Thyroid gland (tissue), 4 donors: ENCODE measurements around the gene CCDC154.

ENCODE experiments used
- CTCF ChIP-seq, 6 experiments: fragments of 200-600 bp in 3 of 6; fragments of 450-650 bp in 3 of 6; sonication (generic) in 3 of 6; IDR thresholded peaks; one replicate each; pipeline ENCODE4 v1.5.1; 2016 to 2019; ENCODE audit warnings: antibody characterized with exemption in 6 of 6, mild to moderate bottlenecking in 2 of 6, inconsistent platforms in 1 of 6, moderate library complexity in 1 of 6
- POLR2A ChIP-seq, 2 donors: fragments of 450-650 bp; IDR thresholded peaks; one replicate each; pipeline ENCODE4 v1.6.1; 2017; ENCODE audit warnings: antibody characterized with exemption in 2 of 2, mild to moderate bottlenecking in 2 of 2, moderate library complexity in 1 of 2

- no peak for TF ChIP-seq CTCF (IDR thresholded peaks at IDR 0.05)
- no peak for TF ChIP-seq POLR2A (IDR thresholded peaks at IDR 0.05)
Measured at GRCh38 chr16:1435921-1436697, 8.2 kb downstream of the CCDC154 start.
